Breast epithelium (tissue), 3 donors: ENCODE data around the gene OPHN1.

ENCODE experiments used
- POLR2A ChIP-seq: fragments of 450-650 bp; IDR thresholded peaks from one replicate; pipeline ENCODE4 v1.6.1; 2016; ENCODE audit warnings: antibody characterized with exemption, mild to moderate bottlenecking, moderate library complexity
- TF ChIP-seq, protein P1 (sequence below), 3 donors: fragments of 450-650 bp; IDR thresholded peaks; one replicate each; pipeline ENCODE4 v1.5.1; 2016 to 2017; ENCODE audit warnings: antibody characterized with exemption in 3 of 3, mild to moderate bottlenecking in 3 of 3, moderate library complexity in 3 of 3

GRCh38 chrX:68186552-68187262, 246.6 kb downstream of the OPHN1 start:
- TF ChIP-seq, protein P1, sequence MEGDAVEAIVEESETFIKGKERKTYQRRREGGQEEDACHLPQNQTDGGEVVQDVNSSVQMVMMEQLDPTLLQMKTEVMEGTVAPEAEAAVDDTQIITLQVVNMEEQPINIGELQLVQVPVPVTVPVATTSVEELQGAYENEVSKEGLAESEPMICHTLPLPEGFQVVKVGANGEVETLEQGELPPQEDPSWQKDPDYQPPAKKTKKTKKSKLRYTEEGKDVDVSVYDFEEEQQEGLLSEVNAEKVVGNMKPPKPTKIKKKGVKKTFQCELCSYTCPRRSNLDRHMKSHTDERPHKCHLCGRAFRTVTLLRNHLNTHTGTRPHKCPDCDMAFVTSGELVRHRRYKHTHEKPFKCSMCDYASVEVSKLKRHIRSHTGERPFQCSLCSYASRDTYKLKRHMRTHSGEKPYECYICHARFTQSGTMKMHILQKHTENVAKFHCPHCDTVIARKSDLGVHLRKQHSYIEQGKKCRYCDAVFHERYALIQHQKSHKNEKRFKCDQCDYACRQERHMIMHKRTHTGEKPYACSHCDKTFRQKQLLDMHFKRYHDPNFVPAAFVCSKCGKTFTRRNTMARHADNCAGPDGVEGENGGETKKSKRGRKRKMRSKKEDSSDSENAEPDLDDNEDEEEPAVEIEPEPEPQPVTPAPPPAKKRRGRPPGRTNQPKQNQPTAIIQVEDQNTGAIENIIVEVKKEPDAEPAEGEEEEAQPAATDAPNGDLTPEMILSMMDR (IDR thresholded peaks at IDR 0.05): no peak
- TF ChIP-seq POLR2A: no peak
